H9 (cell line): Measurements from ENCODE around the gene PRH1. TPM values are rescaled to one million over a fixed set of nuclear protein-coding genes. Genes with fewer than 3 reads are reported as not detected.

ENCODE experiments used
- DNase-seq: peaks from one replicate; pipeline ENCODE4 v3.0.0-alpha.2; 2017
- H2AFZ ChIP-seq: one replicate; pipeline ENCODE4 v1.6.1; 2013; ENCODE audit warnings: mild to moderate bottlenecking, low read length, control low read depth, moderate library complexity
- H2AK5ac ChIP-seq: 2 replicates; pipeline ENCODE4 v1.6.1; 2013; ENCODE audit warnings: low read length, control low read depth, mixed read lengths; ENCODE audit not compliant: insufficient read length
- H2BK120ac ChIP-seq: one replicate; pipeline ENCODE4 v1.6.1; 2013; ENCODE audit warnings: low read depth, mild to moderate bottlenecking, low read length, control low read depth, inconsistent platforms; ENCODE audit not compliant: poor library complexity, severe bottlenecking
- H2BK12ac ChIP-seq: 2 replicates; pipeline ENCODE4 v1.6.1; 2013; ENCODE audit warnings: low read length, control low read depth, mixed read lengths, low read depth; ENCODE audit not compliant: insufficient read length
- H2BK15ac ChIP-seq: 2 replicates; pipeline ENCODE4 v1.6.1; 2013; ENCODE audit warnings: low read depth, low read length, control low read depth
- H2BK20ac ChIP-seq: one replicate; pipeline ENCODE4 v1.6.1; 2013; ENCODE audit warnings: low read depth, mild to moderate bottlenecking, low read length, control low read depth, inconsistent platforms; ENCODE audit not compliant: poor library complexity, severe bottlenecking
- H2BK5ac ChIP-seq: 2 replicates; pipeline ENCODE4 v1.6.1; 2013; ENCODE audit warnings: low read length, control low read depth, mixed read lengths; ENCODE audit not compliant: insufficient read length
- H3K14ac ChIP-seq: 2 replicates; pipeline ENCODE4 v1.6.1; 2013; ENCODE audit warnings: low read length, control low read depth; ENCODE audit not compliant: insufficient read depth
- H3K18ac ChIP-seq: 2 replicates; pipeline ENCODE4 v1.6.1; 2013; ENCODE audit warnings: low read depth, mild to moderate bottlenecking, mixed read lengths, low read length, control low read depth; ENCODE audit not compliant: insufficient read length
- H3K23ac ChIP-seq: 2 replicates; pipeline ENCODE4 v1.6.1; 2013; ENCODE audit warnings: low read length, control low read depth, mixed read lengths, low read depth; ENCODE audit not compliant: insufficient read length
- H3K23me2 ChIP-seq: 2 replicates; pipeline ENCODE4 v1.6.1; 2013; ENCODE audit warnings: low read depth, mild to moderate bottlenecking, mixed read lengths, low read length, control low read depth; ENCODE audit not compliant: insufficient read length, poor library complexity, severe bottlenecking
- H3K27ac ChIP-seq: 2 replicates; pipeline ENCODE4 v1.5.1; 2013; ENCODE audit warnings: low read length, control low read depth, mixed read lengths, low read depth; ENCODE audit not compliant: insufficient read length
- H3K27me3 ChIP-seq: 2 replicates; pipeline ENCODE4 v1.6.1; 2013; ENCODE audit warnings: low read length, control low read depth, inconsistent platforms; ENCODE audit not compliant: insufficient read depth
- H3K4ac ChIP-seq: 2 replicates; pipeline ENCODE4 v1.6.1; 2013; ENCODE audit warnings: low read depth, mild to moderate bottlenecking, control low read depth, inconsistent platforms, low read length, moderate library complexity
- H3K4me1 ChIP-seq: 2 replicates; pipeline ENCODE4 v1.6.1; 2013; ENCODE audit warnings: low read length, control low read depth, inconsistent platforms; ENCODE audit not compliant: insufficient read depth
- H3K4me2 ChIP-seq: 2 replicates; pipeline ENCODE4 v1.6.1; 2013; ENCODE audit warnings: low read length, control low read depth, mixed read lengths; ENCODE audit not compliant: insufficient read length, insufficient read depth
- H3K56ac ChIP-seq: 2 replicates; pipeline ENCODE4 v1.6.1; 2013; ENCODE audit warnings: low read depth, mild to moderate bottlenecking, mixed read lengths, low read length, control low read depth; ENCODE audit not compliant: insufficient read length
- H3K79me1 ChIP-seq: 2 replicates; pipeline ENCODE4 v1.6.1; 2013; ENCODE audit warnings: low read depth, mild to moderate bottlenecking, moderate library complexity, low read length, control low read depth, inconsistent platforms; ENCODE audit not compliant: insufficient read depth, poor library complexity, severe bottlenecking
- H3K79me2 ChIP-seq: 2 replicates; pipeline ENCODE4 v1.6.1; 2013; ENCODE audit warnings: low read length, control low read depth, inconsistent platforms; ENCODE audit not compliant: insufficient read depth
- H3K9ac ChIP-seq: 2 replicates; pipeline ENCODE4 v1.6.1; 2013; ENCODE audit warnings: low read length, control low read depth, mixed read lengths; ENCODE audit not compliant: insufficient read length; ENCODE audit errors: extremely low read depth
- H3K9me3 ChIP-seq: one replicate; pipeline ENCODE4 v1.6.1; 2013; ENCODE audit warnings: low read depth, low read length, inconsistent platforms; ENCODE audit not compliant: control insufficient read depth
- H3T11ph ChIP-seq: one replicate; pipeline ENCODE4 v1.6.1; 2013; ENCODE audit warnings: mild to moderate bottlenecking, low read length, control low read depth, inconsistent platforms
- H4K20me1 ChIP-seq: one replicate; pipeline ENCODE4 v1.6.1; 2013; ENCODE audit not compliant: control insufficient read depth, insufficient read length, insufficient read depth
- H4K5ac ChIP-seq: 2 replicates; pipeline ENCODE4 v1.6.1; 2013; ENCODE audit warnings: low read depth, mild to moderate bottlenecking, mixed read lengths, low read length, control low read depth; ENCODE audit not compliant: insufficient read length
- H4K8ac ChIP-seq: replicated peaks from 2 replicates; pipeline ENCODE4 v1.6.1; 2013; ENCODE audit warnings: low read length, control low read depth, mixed read lengths, low read depth; ENCODE audit not compliant: insufficient read length
- H4K91ac ChIP-seq: 2 replicates; pipeline ENCODE4 v1.6.1; 2013; ENCODE audit warnings: low read depth, mild to moderate bottlenecking, moderate library complexity, mixed read lengths, low read length, control low read depth; ENCODE audit not compliant: insufficient read length
- H3K27ac Mint-ChIP-seq, 3 experiments: 2 replicates in 2 of 3; 3 replicates in 1 of 3; pipeline ENCODE4 v1.8.0; 2020 to 2021; ENCODE audit warnings: mixed read lengths in 3 of 3, mild to moderate bottlenecking in 1 of 3, moderate library complexity in 1 of 3
- H3K27me3 Mint-ChIP-seq: 2 replicates; pipeline ENCODE4 v1.8.0; 2021; ENCODE audit warnings: low read depth, mild to moderate bottlenecking, moderate library complexity, mixed read lengths
- H3K36me3 Mint-ChIP-seq, 3 experiments: 2 replicates in 2 of 3; 3 replicates in 1 of 3; pipeline ENCODE4 v1.8.0; 2020 to 2021; ENCODE audit warnings: low read depth in 3 of 3, mixed read lengths in 3 of 3; ENCODE audit not compliant: insufficient read depth in 1 of 3
- H3K4me1 Mint-ChIP-seq, 2 experiments: 2 replicates each; pipeline ENCODE4 v1.8.0; 2020; ENCODE audit warnings: mixed read lengths in 2 of 2
- H3K4me3 Mint-ChIP-seq, 2 experiments: 2 replicates in 1 of 2; 3 replicates in 1 of 2; pipeline ENCODE4 v1.8.0; 2020 to 2021; ENCODE audit warnings: mild to moderate bottlenecking in 2 of 2, mixed read lengths in 2 of 2, moderate library complexity in 1 of 2
- H3K9me3 Mint-ChIP-seq, 2 experiments: 2 replicates in 1 of 2; 3 replicates in 1 of 2; pipeline ENCODE4 v1.8.0; 2020; ENCODE audit warnings: mild to moderate bottlenecking in 2 of 2, mixed read lengths in 2 of 2, moderate library complexity in 1 of 2
- WGBS: extraction: QIAGEN DNeasy Blood & Tissue Kit; methylation state at CpG from one replicate; pipeline ENCODE4 v1.1.7; 2013; ENCODE audit warnings: missing lambda C conversion rate, low lambda C conversion rate, mixed read lengths; ENCODE audit not compliant: insufficient read length; ENCODE audit errors: extremely low coverage; 5-methylcytosine and 5-hydroxymethylcytosine counted together
- total RNA-seq: library from RNA; stranded (reverse); gene quantifications from 2 replicates; pipeline ENCODE4 v1.2.1, GENCODE V29; 2021
- TF ChIP-seq, protein P1 (sequence below): fragments of 200-600 bp; sonication (generic); conservative IDR thresholded peaks from 3 replicates; pipeline ENCODE4 v1.8.0; 2021; ENCODE audit warnings: antibody characterized with exemption, mild to moderate bottlenecking

The PRH1 gene
- total RNA-seq, 1 experiment from 2014 or later, result 14.9 TPM

DNA sequence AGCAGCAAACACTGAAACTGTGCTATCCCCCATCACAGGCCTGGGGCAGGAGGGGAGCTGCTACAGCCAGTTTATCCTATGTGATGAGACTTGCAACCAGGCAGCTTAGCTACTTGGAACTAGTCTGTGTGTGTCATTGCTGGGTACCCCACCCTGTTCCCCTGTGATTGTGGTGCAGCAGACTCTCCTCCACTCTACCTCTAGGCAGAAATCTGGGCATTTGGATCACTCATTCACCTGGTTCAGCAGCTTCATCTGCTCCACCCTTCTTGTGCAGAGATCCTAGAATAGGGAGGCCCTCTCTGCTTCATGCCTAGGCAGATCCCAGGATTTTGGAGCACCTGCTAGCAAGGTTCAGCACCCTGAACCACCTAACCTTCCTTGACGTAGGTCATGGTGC, 16.5 kb upstream of the PRH1 start:
- Histone ChIP-seq H3K9ac (no peak overlapping the region), H2AK5ac (no peak overlapping the region), H3K4me1 (no peaks in the 10 kb centered on the region), H3K14ac (no peak overlapping the region), H3K79me1 (no peaks in the 10 kb centered on the region), H2AFZ (no peak overlapping the region), H2BK20ac (no peak overlapping the region), H3K4ac (no peak overlapping the region), H3K27me3 (no peaks in the 10 kb centered on the region), H2BK5ac (no peak overlapping the region), H3K27ac (no peak overlapping the region), H3T11ph (no peak overlapping the region), H4K20me1 (no peaks in the 10 kb centered on the region), H3K9me3 (no peaks in the 10 kb centered on the region), H4K5ac (no peak overlapping the region), H2BK12ac (no peak overlapping the region), H3K4me2 (no peak overlapping the region), H4K8ac (no peak overlapping the region), H3K23ac (no peak overlapping the region), H2BK120ac (no peak overlapping the region), H3K23me2 (no peaks in the 10 kb centered on the region), H3K56ac (no peak overlapping the region), H3K18ac (no peak overlapping the region), H3K79me2 (no peaks in the 10 kb centered on the region), H2BK15ac (no peak overlapping the region), H4K91ac (no peak overlapping the region)
- no peak for DNase-seq
- peaks cover 2% of the 10 kb centered on the region; the same call in 1 of the 2 replicates for H3K27me3 Mint-ChIP-seq
- peaks cover 17 to 30% of the 10 kb centered on the region in 2 experiments for H3K9me3 Mint-ChIP-seq
- whole genome bisulfite sequencing, result no CpG with 5 or more reads among the region's 1 CpG
- TF ChIP-seq, protein P1, sequence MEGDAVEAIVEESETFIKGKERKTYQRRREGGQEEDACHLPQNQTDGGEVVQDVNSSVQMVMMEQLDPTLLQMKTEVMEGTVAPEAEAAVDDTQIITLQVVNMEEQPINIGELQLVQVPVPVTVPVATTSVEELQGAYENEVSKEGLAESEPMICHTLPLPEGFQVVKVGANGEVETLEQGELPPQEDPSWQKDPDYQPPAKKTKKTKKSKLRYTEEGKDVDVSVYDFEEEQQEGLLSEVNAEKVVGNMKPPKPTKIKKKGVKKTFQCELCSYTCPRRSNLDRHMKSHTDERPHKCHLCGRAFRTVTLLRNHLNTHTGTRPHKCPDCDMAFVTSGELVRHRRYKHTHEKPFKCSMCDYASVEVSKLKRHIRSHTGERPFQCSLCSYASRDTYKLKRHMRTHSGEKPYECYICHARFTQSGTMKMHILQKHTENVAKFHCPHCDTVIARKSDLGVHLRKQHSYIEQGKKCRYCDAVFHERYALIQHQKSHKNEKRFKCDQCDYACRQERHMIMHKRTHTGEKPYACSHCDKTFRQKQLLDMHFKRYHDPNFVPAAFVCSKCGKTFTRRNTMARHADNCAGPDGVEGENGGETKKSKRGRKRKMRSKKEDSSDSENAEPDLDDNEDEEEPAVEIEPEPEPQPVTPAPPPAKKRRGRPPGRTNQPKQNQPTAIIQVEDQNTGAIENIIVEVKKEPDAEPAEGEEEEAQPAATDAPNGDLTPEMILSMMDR, result no peak
- H3K4me3 Mint-ChIP-seq, result no peak overlapping the region
- peaks cover 13 to 20% (median 14%) of the 10 kb centered on the region in 3 experiments for H3K36me3 Mint-ChIP-seq
- peak overlapping the region in 1 of 3 experiments; percentile 87; a peak in 1 of 7 replicates for H3K27ac Mint-ChIP-seq
- H3K4me1 Mint-ChIP-seq, result no peaks in the 10 kb centered on the region
